GM12878 (cell line): Measurements from ENCODE around the gene CA7. TPM values are rescaled to one million over a fixed set of nuclear protein-coding genes. Genes with fewer than 3 reads are reported as not detected.

Source experiments
- ATAC-seq: fragments of 200-7000 bp; cut with Tn5 transposase; 3 replicates; pipeline ENCODE4 v1.9.1; 2020; ENCODE audit warnings: mild to moderate bottlenecking, moderate library complexity
- BruUV-seq: library from RNA; stranded (reverse); fragments of 400-500 nt; replicated peaks from 2 replicates; lab custom pipeline; 2021; lab: Mats Ljungman, UMichigan
- CTCF ChIA-PET: fragments of 300-600 bp; sonication (Branson Sonifier 250); formaldehyde crosslinking; extraction: SDS; loops from one replicate; lab custom pipeline; 2021; ENCODE audit warnings: inconsistent platforms; lab: Yijun Ruan, JAX
- POLR2A ChIA-PET: fragments of 350-600 bp; formaldehyde crosslinking; extraction: SDS; loops from one replicate; lab custom pipeline; 2021; ENCODE audit warnings: inconsistent platforms; lab: Charles Lee
- RAD21 ChIA-PET: fragments of 300-600 bp; sonication (Branson Sonifier 250); formaldehyde crosslinking; loops from one replicate; lab custom pipeline; 2023; ENCODE audit warnings: antibody characterized with exemption; ENCODE audit not compliant: unreplicated experiment; lab: Charles Lee
- SMC1A ChIA-PET: fragments of 300-600 bp; sonication (Branson Sonifier 250); formaldehyde crosslinking; loops from one replicate; lab custom pipeline; 2023; ENCODE audit not compliant: unreplicated experiment, uncharacterized antibody; lab: Charles Lee
- DNase-seq: peaks from one replicate; pipeline ENCODE4 v3.0.0-alpha.2; 2011; ENCODE audit warnings: low read depth, low spot score
- FAIRE-seq: peaks from 3 replicates; lab custom pipeline; 2011; peaks lifted over from hg19 to GRCh38; lab: Jason Lieb, UNC
- H2AFZ ChIP-seq: 2 replicates; pipeline ENCODE4 v1.6.0; 2011; ENCODE audit warnings: low read depth, low read length, control low read depth; ENCODE audit not compliant: control insufficient read depth
- H3K27ac ChIP-seq: 2 replicates; pipeline ENCODE4 v1.5.1; 2011; ENCODE audit warnings: control low read depth; ENCODE audit not compliant: control insufficient read depth, insufficient read depth
- H3K27me3 ChIP-seq, 2 experiments: replicated peaks in 1 of 2; 2 replicates each; pipeline versions ENCODE4 v1.6.0 to v1.6.1; 2011; ENCODE audit warnings: low read length in 1 of 2; ENCODE audit not compliant: control insufficient read depth in 2 of 2, insufficient read depth in 2 of 2
- H3K36me3 ChIP-seq, 2 experiments: 2 replicates each; pipeline ENCODE4 v1.5.1; 2011; ENCODE audit warnings: low read length in 1 of 2; ENCODE audit not compliant: control insufficient read depth in 2 of 2, insufficient read depth in 2 of 2
- H3K4me1 ChIP-seq: 2 replicates; pipeline ENCODE4 v1.6.1; 2011; ENCODE audit warnings: mild to moderate bottlenecking, low read length, moderate library complexity, mixed read lengths; ENCODE audit not compliant: control insufficient read depth, insufficient read depth
- H3K4me2 ChIP-seq: 2 replicates; pipeline ENCODE4 v1.6.0; 2011; ENCODE audit warnings: control low read depth; ENCODE audit not compliant: control insufficient read depth, insufficient read depth
- H3K4me3 ChIP-seq: fragments of 200-600 bp; sonication (generic); 2 replicates; pipeline ENCODE4 v1.5.1; 2016
- H3K79me2 ChIP-seq: 2 replicates; pipeline ENCODE4 v1.6.0; 2011; ENCODE audit warnings: low read length; ENCODE audit not compliant: control insufficient read depth, insufficient read depth
- H3K9ac ChIP-seq: 2 replicates; pipeline ENCODE4 v1.8.0; 2011; ENCODE audit warnings: low read length, control low read depth, mixed read lengths; ENCODE audit not compliant: control insufficient read depth, insufficient read depth
- H3K9me3 ChIP-seq: replicated peaks from 3 replicates; pipeline ENCODE4 v1.5.1; 2011; ENCODE audit warnings: mild to moderate bottlenecking, low read length; ENCODE audit not compliant: control insufficient read depth, insufficient read depth
- H4K20me1 ChIP-seq: 2 replicates; pipeline ENCODE4 v1.6.0; 2011; ENCODE audit not compliant: control insufficient read depth, insufficient read depth
- CREB1 ChIP-seq: IDR thresholded peaks from 2 replicates; pipeline ENCODE4 v1.6.1; 2012; ENCODE audit warnings: low read depth, mild to moderate bottlenecking, inconsistent platforms
- HSF1 ChIP-seq: fragments of 150-350 bp; IDR thresholded peaks from 2 replicates; pipeline ENCODE4 v1.6.1; 2014; ENCODE audit warnings: mild to moderate bottlenecking, low read depth, low read length
- MEF2A ChIP-seq: IDR thresholded peaks from 2 replicates; pipeline ENCODE4 v1.6.1; 2011; ENCODE audit warnings: low read depth, mild to moderate bottlenecking, low read length, moderate library complexity; ENCODE audit not compliant: insufficient read depth
- POU2F2 ChIP-seq: IDR thresholded peaks from 3 replicates; pipeline ENCODE4 v1.6.1; 2011; ENCODE audit warnings: low read depth, mild to moderate bottlenecking, low read length, borderline replicate concordance
- RAD21 ChIP-seq: IDR thresholded peaks from 2 replicates; pipeline ENCODE4 v1.6.1; 2011; ENCODE audit warnings: mild to moderate bottlenecking, low read depth, low read length, moderate library complexity; ENCODE audit not compliant: insufficient read depth
- RBBP5 ChIP-seq: fragments of 200-600 bp; sonication (generic); conservative IDR thresholded peaks from 2 replicates; pipeline ENCODE4 v1.6.1; 2016
- RELA ChIP-seq: fragments of 450-650 bp; IDR thresholded peaks from 2 replicates; pipeline ENCODE4 v1.8.0; 2014; ENCODE audit warnings: borderline replicate concordance; ENCODE audit not compliant: partially characterized antibody
- SPI1 ChIP-seq: IDR thresholded peaks from 2 replicates; pipeline ENCODE4 v1.6.1; 2011; ENCODE audit warnings: low read depth, mild to moderate bottlenecking, low read length, moderate library complexity, borderline replicate concordance; ENCODE audit not compliant: insufficient read depth
- STAT3 ChIP-seq: IDR thresholded peaks from 2 replicates; pipeline ENCODE4 v1.6.1; 2011; ENCODE audit warnings: low read depth, low read length, improper control_type of control experiment
- ZNF207 ChIP-seq: fragments of 450-650 bp; IDR thresholded peaks from 2 replicates; pipeline ENCODE4 v1.6.1; 2014; ENCODE audit warnings: antibody characterized with exemption, mild to moderate bottlenecking, borderline replicate concordance
- ZNF24 ChIP-seq: fragments of 450-650 bp; IDR thresholded peaks from 2 replicates; pipeline ENCODE4 v1.6.1; 2017; ENCODE audit warnings: antibody characterized with exemption, mild to moderate bottlenecking
- ZNF274 ChIP-seq: IDR thresholded peaks from one replicate; pipeline ENCODE4 v1.8.0; 2011; ENCODE audit not compliant: insufficient read length, insufficient read depth
- WGBS: methylation state at CpG from one replicate; pipeline ENCODE4 v1.1.6; 2016; ENCODE audit warnings: low lambda C conversion rate; ENCODE audit not compliant: insufficient replicate concordance, insufficient coverage; ENCODE audit errors: missing lambda C conversion rate; 5-methylcytosine and 5-hydroxymethylcytosine counted together
- in situ Hi-C: fragments of 300-500 bp; cut with MboI; formaldehyde crosslinking; loops from 9 replicates; pipeline ENCODE4 v1.14.3; 2018; ENCODE audit warnings: mixed read lengths
- intact Hi-C: fragments of 100-400 bp; cut with micrococcal nuclease; formaldehyde crosslinking; loops from one replicate; pipeline ENCODE4 v1.14.2; 2022; ENCODE audit not compliant: unreplicated experiment
- polyA plus RNA-seq, 11 experiments: library from polyadenylated mRNA; depleted of rRNA in 4 of 11; unstranded in 6 of 11; stranded (reverse) in 5 of 11; fragments of >200 nt; fragmentation: Nextera tagmentation in 4 of 11; fragmentation: Illumina TruSeq in 1 of 11; extraction: Ambion mirVana in 4 of 11; extraction: Trizol in 1 of 11; gene quantifications; 1 replicate in 1 of 11; 2 replicates in 10 of 11; pipeline versions ENCODE4 v1.2.1 to v1.2.3, GENCODE V29; 2011 to 2016; ENCODE audit warnings: inconsistent platforms in 2 of 11, missing spikeins in 2 of 11, low read depth in 1 of 11
- total RNA-seq, 4 experiments: library from RNA; depleted of rRNA in 3 of 4; stranded (reverse); fragments of >200 nt in 3 of 4; fragmentation: Illumina TruSeq in 1 of 4; extraction: Trizol in 1 of 4; gene quantifications; 2 replicates each; pipeline versions ENCODE4 v1.2.1 to v1.2.3, GENCODE V29; 2013 to 2021
- TF ChIP-seq, protein P1 (sequence below): fragments of 150-350 bp; IDR thresholded peaks from 2 replicates; pipeline ENCODE4 v1.6.1; 2016; ENCODE audit warnings: low read depth, low read length
- TF ChIP-seq, protein P2 (sequence below): IDR thresholded peaks from 2 replicates; pipeline ENCODE4 v1.6.1; 2011; ENCODE audit warnings: borderline replicate concordance, low read depth, mild to moderate bottlenecking, moderate library complexity, mixed read lengths, low read length; ENCODE audit not compliant: insufficient read depth; ENCODE audit errors: extremely low read length

The CA7 gene
- total and polyA plus RNA-seq, 10 of the 15 experiments (the other 5 are each of a cell fraction or from before 2014, with no cell fraction given), result 0.04 TPM; not detected in 9

GRCh38 chr16:66881560-66881959 lies 37.3 kb downstream of the CA7 start (continued):
- TF ChIP-seq, protein P1, sequence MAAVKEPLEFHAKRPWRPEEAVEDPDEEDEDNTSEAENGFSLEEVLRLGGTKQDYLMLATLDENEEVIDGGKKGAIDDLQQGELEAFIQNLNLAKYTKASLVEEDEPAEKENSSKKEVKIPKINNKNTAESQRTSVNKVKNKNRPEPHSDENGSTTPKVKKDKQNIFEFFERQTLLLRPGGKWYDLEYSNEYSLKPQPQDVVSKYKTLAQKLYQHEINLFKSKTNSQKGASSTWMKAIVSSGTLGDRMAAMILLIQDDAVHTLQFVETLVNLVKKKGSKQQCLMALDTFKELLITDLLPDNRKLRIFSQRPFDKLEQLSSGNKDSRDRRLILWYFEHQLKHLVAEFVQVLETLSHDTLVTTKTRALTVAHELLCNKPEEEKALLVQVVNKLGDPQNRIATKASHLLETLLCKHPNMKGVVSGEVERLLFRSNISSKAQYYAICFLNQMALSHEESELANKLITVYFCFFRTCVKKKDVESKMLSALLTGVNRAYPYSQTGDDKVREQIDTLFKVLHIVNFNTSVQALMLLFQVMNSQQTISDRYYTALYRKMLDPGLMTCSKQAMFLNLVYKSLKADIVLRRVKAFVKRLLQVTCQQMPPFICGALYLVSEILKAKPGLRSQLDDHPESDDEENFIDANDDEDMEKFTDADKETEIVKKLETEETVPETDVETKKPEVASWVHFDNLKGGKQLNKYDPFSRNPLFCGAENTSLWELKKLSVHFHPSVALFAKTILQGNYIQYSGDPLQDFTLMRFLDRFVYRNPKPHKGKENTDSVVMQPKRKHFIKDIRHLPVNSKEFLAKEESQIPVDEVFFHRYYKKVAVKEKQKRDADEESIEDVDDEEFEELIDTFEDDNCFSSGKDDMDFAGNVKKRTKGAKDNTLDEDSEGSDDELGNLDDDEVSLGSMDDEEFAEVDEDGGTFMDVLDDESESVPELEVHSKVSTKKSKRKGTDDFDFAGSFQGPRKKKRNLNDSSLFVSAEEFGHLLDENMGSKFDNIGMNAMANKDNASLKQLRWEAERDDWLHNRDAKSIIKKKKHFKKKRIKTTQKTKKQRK, result no peak
- TF ChIP-seq RBBP5, result no peak
- TF ChIP-seq CREB1, result no peak
- TF ChIP-seq RELA, result no peak
- no peak for TF ChIP-seq POU2F2
- no peak for TF ChIP-seq MEF2A
- no peak for TF ChIP-seq SPI1
- TF ChIP-seq, all 136 proteins: peak for 0

DNA sequence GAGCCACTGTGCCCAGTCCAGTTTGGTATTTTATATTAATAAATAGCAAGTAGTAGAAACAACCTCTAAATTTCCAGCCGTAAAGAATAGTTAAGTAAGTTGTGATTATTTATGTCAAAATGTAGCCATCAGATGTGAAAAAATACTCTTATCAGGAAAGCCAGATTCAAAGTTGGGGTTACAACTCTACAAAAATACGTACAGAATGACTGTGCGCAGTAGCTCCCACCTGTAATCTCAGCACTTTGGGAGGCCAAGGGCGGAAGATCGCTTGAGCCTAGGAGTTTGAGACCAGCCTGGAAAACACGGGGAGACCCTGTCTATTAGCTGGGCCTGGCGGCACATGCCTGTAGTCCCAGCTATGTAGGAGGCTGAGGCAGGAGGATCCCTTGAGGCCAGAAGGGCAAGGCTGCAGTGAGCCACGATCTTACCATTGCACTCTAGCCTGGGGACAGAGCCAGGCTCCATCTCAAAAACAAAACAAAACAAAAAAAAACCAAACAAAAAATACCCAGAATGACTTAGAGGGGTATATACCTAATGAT lies 37.8 kb downstream of the CA7 start:
- in situ Hi-C loops (no loop called here), intact Hi-C loops (no loop called here)
- no peak overlapping the region for H3K27ac ChIP-seq
- no peak overlapping the region for H2AFZ ChIP-seq
- ChIA-PET POLR2A (interaction anchor here (0.5 to 1.1 kb wide), 3 partner anchors 9 to 13 kb away, joined by 3 to 5 read pairs (median 4); no protein-coding TSS in a partner anchor), RAD21 (interaction anchor here (0.9 to 2.5 kb wide), 6 partner anchors 8 to 151 kb away, joined by 3 to 12 read pairs (median 4); partner anchors contain the start of gene NAE1), CTCF (interaction anchor here (0.6 to 5.2 kb wide), 12 partner anchors 8 to 291 kb away, joined by 3 to 34 read pairs (median 6); partner anchors contain the start of gene NAE1), SMC1A (interaction anchor here (0.9 to 2.3 kb wide), 6 partner anchors 8 to 75 kb away, joined by 3 to 8 read pairs (median 4); partner anchors contain the start of gene NAE1)
- H3K36me3 ChIP-seq, result peaks cover 3 to 5% of the 10 kb centered on the region in 2 experiments
- peak overlapping the region; percentile 99; the same call in 1 of the 2 replicates for H3K4me2 ChIP-seq
- H4K20me1 ChIP-seq, result no peaks in the 10 kb centered on the region
- H3K4me1 ChIP-seq, result peaks cover 16% of the 10 kb centered on the region
- H3K9me3 ChIP-seq, result no peaks in the 10 kb centered on the region
- H3K79me2 ChIP-seq, result peaks cover 11% of the 10 kb centered on the region
- H3K27me3 ChIP-seq, result no peaks in the 10 kb centered on the region
- no TSS peak for BruUV-seq
- WGBS, result 89% methylated on average over 8 of the region's 8 CpGs
- no peak overlapping the region; the same call in 1 of the 2 replicates for H3K9ac ChIP-seq
- peak overlapping the region; percentile 40; the same call in 1 of the 2 replicates for H3K4me3 ChIP-seq
- FAIRE-seq (no peak), DNase-seq (no peak), ATAC-seq (no peak)
- TF ChIP-seq ZNF207 (no peak), CREB1 (no peak), ZNF24 (no peak), STAT3 (no peak), HSF1 (no peak), ZNF274 (no peak), RAD21 (no peak)
- TF ChIP-seq, protein P2, sequence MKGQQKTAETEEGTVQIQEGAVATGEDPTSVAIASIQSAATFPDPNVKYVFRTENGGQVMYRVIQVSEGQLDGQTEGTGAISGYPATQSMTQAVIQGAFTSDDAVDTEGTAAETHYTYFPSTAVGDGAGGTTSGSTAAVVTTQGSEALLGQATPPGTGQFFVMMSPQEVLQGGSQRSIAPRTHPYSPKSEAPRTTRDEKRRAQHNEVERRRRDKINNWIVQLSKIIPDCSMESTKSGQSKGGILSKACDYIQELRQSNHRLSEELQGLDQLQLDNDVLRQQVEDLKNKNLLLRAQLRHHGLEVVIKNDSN, result no peak
